GM12878 (cell line): ENCODE data around the gene FNTB. TPM values are rescaled to one million over a fixed set of nuclear protein-coding genes. Genes with fewer than 3 reads are reported as not detected.
A peak's percentile ranks its signal among the peaks of the same experiment; 100 is the strongest.

ENCODE experiments used
- ATAC-seq: fragments of 200-7000 bp; cut with Tn5 transposase; 3 replicates; pipeline ENCODE4 v1.9.1; 2020; ENCODE audit warnings: mild to moderate bottlenecking, moderate library complexity
- BruUV-seq: library from RNA; stranded (reverse); fragments of 400-500 nt; replicated peaks from 2 replicates; lab custom pipeline; 2021; lab: Mats Ljungman, UMichigan
- CTCF ChIA-PET: fragments of 300-600 bp; sonication (Branson Sonifier 250); formaldehyde crosslinking; extraction: SDS; loops from one replicate; lab custom pipeline; 2021; ENCODE audit warnings: inconsistent platforms; lab: Yijun Ruan, JAX
- POLR2A ChIA-PET: fragments of 350-600 bp; formaldehyde crosslinking; extraction: SDS; loops from one replicate; lab custom pipeline; 2021; ENCODE audit warnings: inconsistent platforms; lab: Charles Lee
- RAD21 ChIA-PET: fragments of 300-600 bp; sonication (Branson Sonifier 250); formaldehyde crosslinking; loops from one replicate; lab custom pipeline; 2023; ENCODE audit warnings: antibody characterized with exemption; ENCODE audit not compliant: unreplicated experiment; lab: Charles Lee
- SMC1A ChIA-PET: fragments of 300-600 bp; sonication (Branson Sonifier 250); formaldehyde crosslinking; loops from one replicate; lab custom pipeline; 2023; ENCODE audit not compliant: unreplicated experiment, uncharacterized antibody; lab: Charles Lee
- DNase-seq: peaks from one replicate; pipeline ENCODE4 v3.0.0-alpha.2; 2011; ENCODE audit warnings: low read depth, low spot score
- FAIRE-seq: peaks from 3 replicates; lab custom pipeline; 2011; peaks lifted over from hg19 to GRCh38; lab: Jason Lieb, UNC
- H2AFZ ChIP-seq: 2 replicates; pipeline ENCODE4 v1.6.0; 2011; ENCODE audit warnings: low read depth, low read length, control low read depth; ENCODE audit not compliant: control insufficient read depth
- H3K27ac ChIP-seq: 2 replicates; pipeline ENCODE4 v1.5.1; 2011; ENCODE audit warnings: control low read depth; ENCODE audit not compliant: control insufficient read depth, insufficient read depth
- H3K27me3 ChIP-seq, 2 experiments: replicated peaks in 1 of 2; 2 replicates each; pipeline versions ENCODE4 v1.6.0 to v1.6.1; 2011; ENCODE audit warnings: low read length in 1 of 2; ENCODE audit not compliant: control insufficient read depth in 2 of 2, insufficient read depth in 2 of 2
- H3K36me3 ChIP-seq, 2 experiments: 2 replicates each; pipeline ENCODE4 v1.5.1; 2011; ENCODE audit warnings: low read length in 1 of 2; ENCODE audit not compliant: control insufficient read depth in 2 of 2, insufficient read depth in 2 of 2
- H3K4me1 ChIP-seq: 2 replicates; pipeline ENCODE4 v1.6.1; 2011; ENCODE audit warnings: mild to moderate bottlenecking, low read length, moderate library complexity, mixed read lengths; ENCODE audit not compliant: control insufficient read depth, insufficient read depth
- H3K4me2 ChIP-seq: 2 replicates; pipeline ENCODE4 v1.6.0; 2011; ENCODE audit warnings: control low read depth; ENCODE audit not compliant: control insufficient read depth, insufficient read depth
- H3K4me3 ChIP-seq: fragments of 200-600 bp; sonication (generic); 2 replicates; pipeline ENCODE4 v1.5.1; 2016
- H3K79me2 ChIP-seq: 2 replicates; pipeline ENCODE4 v1.6.0; 2011; ENCODE audit warnings: low read length; ENCODE audit not compliant: control insufficient read depth, insufficient read depth
- H3K9ac ChIP-seq: 2 replicates; pipeline ENCODE4 v1.8.0; 2011; ENCODE audit warnings: low read length, control low read depth, mixed read lengths; ENCODE audit not compliant: control insufficient read depth, insufficient read depth
- H3K9me3 ChIP-seq: replicated peaks from 3 replicates; pipeline ENCODE4 v1.5.1; 2011; ENCODE audit warnings: mild to moderate bottlenecking, low read length; ENCODE audit not compliant: control insufficient read depth, insufficient read depth
- H4K20me1 ChIP-seq: 2 replicates; pipeline ENCODE4 v1.6.0; 2011; ENCODE audit not compliant: control insufficient read depth, insufficient read depth
- CBX3 ChIP-seq: fragments of 200-600 bp; sonication (generic); IDR thresholded peaks from 2 replicates; pipeline ENCODE4 v1.6.1; 2016; ENCODE audit warnings: low read depth, borderline replicate concordance
- CHD1 ChIP-seq: IDR thresholded peaks from 2 replicates; pipeline ENCODE4 v1.6.1; 2012; ENCODE audit warnings: low read depth, low read length, improper control_type of control experiment
- CHD4 ChIP-seq: fragments of 200-600 bp; sonication (generic); IDR thresholded peaks from 2 replicates; pipeline ENCODE4 v1.6.1; 2016; ENCODE audit warnings: mild to moderate bottlenecking
- CREM ChIP-seq: IDR thresholded peaks from 2 replicates; pipeline ENCODE4 v1.6.1; 2014; ENCODE audit warnings: antibody characterized with exemption, low read depth
- MTA2 ChIP-seq: fragments of 450-650 bp; IDR thresholded peaks from 2 replicates; pipeline ENCODE4 v1.6.1; 2016; ENCODE audit warnings: low read depth, mild to moderate bottlenecking, moderate library complexity
- NBN ChIP-seq: fragments of 450-650 bp; IDR thresholded peaks from 2 replicates; pipeline ENCODE4 v1.6.1; 2016
- NFIC ChIP-seq: IDR thresholded peaks from 2 replicates; pipeline ENCODE4 v1.6.1; 2012; ENCODE audit warnings: low read depth, mild to moderate bottlenecking, inconsistent platforms, low read length, moderate library complexity
- NFXL1 ChIP-seq: fragments of 450-650 bp; IDR thresholded peaks from 2 replicates; pipeline ENCODE4 v1.6.1; 2017; ENCODE audit warnings: antibody characterized with exemption, mild to moderate bottlenecking, borderline replicate concordance
- NKRF ChIP-seq: fragments of 450-650 bp; conservative IDR thresholded peaks from 2 replicates; pipeline ENCODE4 v1.6.1; 2017; ENCODE audit warnings: mild to moderate bottlenecking, moderate library complexity
- RAD21 ChIP-seq: IDR thresholded peaks from 2 replicates; pipeline ENCODE4 v1.6.1; 2011; ENCODE audit warnings: mild to moderate bottlenecking, low read depth, low read length, moderate library complexity; ENCODE audit not compliant: insufficient read depth
- RFX5 ChIP-seq: IDR thresholded peaks from 2 replicates; pipeline ENCODE4 v1.6.1; 2011; ENCODE audit warnings: low read depth, low read length, improper control_type of control experiment
- SMAD5 ChIP-seq: IDR thresholded peaks from 2 replicates; pipeline ENCODE4 v1.6.1; 2016; ENCODE audit warnings: antibody characterized with exemption, low read depth
- STAT3 ChIP-seq: IDR thresholded peaks from 2 replicates; pipeline ENCODE4 v1.6.1; 2011; ENCODE audit warnings: low read depth, low read length, improper control_type of control experiment
- TBL1XR1 ChIP-seq: IDR thresholded peaks from 2 replicates; pipeline ENCODE4 v1.6.1; 2012; ENCODE audit warnings: low read depth, low read length, improper control_type of control experiment
- ZBED1 ChIP-seq: IDR thresholded peaks from 2 replicates; pipeline ENCODE4 v1.6.1; 2016; ENCODE audit warnings: borderline replicate concordance
- ZNF207 ChIP-seq: fragments of 450-650 bp; IDR thresholded peaks from 2 replicates; pipeline ENCODE4 v1.6.1; 2014; ENCODE audit warnings: antibody characterized with exemption, mild to moderate bottlenecking, borderline replicate concordance
- WGBS: methylation state at CpG from one replicate; pipeline ENCODE4 v1.1.6; 2016; ENCODE audit warnings: low lambda C conversion rate; ENCODE audit not compliant: insufficient replicate concordance, insufficient coverage; ENCODE audit errors: missing lambda C conversion rate; 5-methylcytosine and 5-hydroxymethylcytosine counted together
- in situ Hi-C: fragments of 300-500 bp; cut with MboI; formaldehyde crosslinking; loops from 9 replicates; pipeline ENCODE4 v1.14.3; 2018; ENCODE audit warnings: mixed read lengths
- intact Hi-C: fragments of 100-400 bp; cut with micrococcal nuclease; formaldehyde crosslinking; loops from one replicate; pipeline ENCODE4 v1.14.2; 2022; ENCODE audit not compliant: unreplicated experiment
- polyA plus RNA-seq, 11 experiments: library from polyadenylated mRNA; depleted of rRNA in 4 of 11; unstranded in 6 of 11; stranded (reverse) in 5 of 11; fragments of >200 nt; fragmentation: Nextera tagmentation in 4 of 11; fragmentation: Illumina TruSeq in 1 of 11; extraction: Ambion mirVana in 4 of 11; extraction: Trizol in 1 of 11; gene quantifications; 1 replicate in 1 of 11; 2 replicates in 10 of 11; pipeline versions ENCODE4 v1.2.1 to v1.2.3, GENCODE V29; 2011 to 2016; ENCODE audit warnings: inconsistent platforms in 2 of 11, missing spikeins in 2 of 11, low read depth in 1 of 11
- total RNA-seq, 4 experiments: library from RNA; depleted of rRNA in 3 of 4; stranded (reverse); fragments of >200 nt in 3 of 4; fragmentation: Illumina TruSeq in 1 of 4; extraction: Trizol in 1 of 4; gene quantifications; 2 replicates each; pipeline versions ENCODE4 v1.2.1 to v1.2.3, GENCODE V29; 2013 to 2021

Gene FNTB
- total and polyA plus RNA-seq, 10 of the 15 experiments (the other 5 are each of a cell fraction or from before 2014, with no cell fraction given): 10.4 to 25.1 (median 16.7) TPM

GRCh38 chr14:64963611-64964010 is 23.1 kb upstream of the FNTB start:
- no peaks in the 10 kb centered on the region for H3K4me1 ChIP-seq
- no peak overlapping the region for H3K27ac ChIP-seq
- POLR2A ChIA-PET: interaction anchor here (0.6 kb wide), 1 partner anchor 11 kb away, joined by 4 read pairs; no protein-coding TSS in a partner anchor
- intact Hi-C loops (no loop called here), in situ Hi-C loops (no loop called here)
- DNase-seq (no peak), FAIRE-seq (no peak), ATAC-seq (0 out of 3 replicates have a peak, but pooled peaks have one; percentile 34)
- CTCF ChIA-PET: interaction anchor here (1.3 kb wide), 1 partner anchor 72 kb away, joined by 4 read pairs; no protein-coding TSS in a partner anchor
- H4K20me1 ChIP-seq: no peaks in the 10 kb centered on the region
- TF ChIP-seq CHD1 (no peak), CREM (no peak)
- 0% methylated on average over 1 of the region's 1 CpG for WGBS
- no peaks in the 10 kb centered on the region for H3K79me2 ChIP-seq
- H3K36me3 ChIP-seq: no peaks in the 10 kb centered on the region
- no peak overlapping the region for H3K9ac ChIP-seq
- no peak overlapping the region for H3K4me2 ChIP-seq
- no peaks in the 10 kb centered on the region for H3K9me3 ChIP-seq
- SMC1A ChIA-PET: interaction anchor here (2.4 kb wide), 1 partner anchor 11 kb away, joined by 9 read pairs; no protein-coding TSS in a partner anchor
- no peak overlapping the region for H3K4me3 ChIP-seq
- no peak overlapping the region for H2AFZ ChIP-seq
- H3K27me3 ChIP-seq: no peaks in the 10 kb centered on the region
- no TSS peak for BruUV-seq
- RAD21 ChIA-PET: interaction anchor here (0.9 kb wide), 1 partner anchor 25 kb away, joined by 3 read pairs; no protein-coding TSS in a partner anchor

GRCh38 chr14:64965356-64966000 is 21.2 kb upstream of the FNTB start:
- intact Hi-C loops: no loop called here
- Histone ChIP-seq H3K27me3 (no peaks in the 10 kb centered on the region), H2AFZ (no peak overlapping the region), H3K4me1 (no peaks in the 10 kb centered on the region), H3K36me3 (no peaks in the 10 kb centered on the region), H3K79me2 (no peaks in the 10 kb centered on the region), H3K27ac (no peak overlapping the region), H3K4me3 (no peak overlapping the region), H3K9ac (no peak overlapping the region), H3K4me2 (no peak overlapping the region), H4K20me1 (no peaks in the 10 kb centered on the region), H3K9me3 (no peaks in the 10 kb centered on the region)
- 39% methylated on average over 15 of the region's 15 CpGs for WGBS
- SMC1A ChIA-PET: interaction anchor here (1.0 to 2.1 kb wide), 4 partner anchors 9 to 271 kb away, joined by 3 to 6 read pairs (median 5); no protein-coding TSS in a partner anchor
- RAD21 ChIA-PET: interaction anchor here (1.4 kb wide), 1 partner anchor 13 kb away, joined by 3 read pairs; no protein-coding TSS in a partner anchor
- ATAC-seq (peak; percentile 32; the same call in 1 of the 3 replicates), DNase-seq (no peak), FAIRE-seq (no peak)
- TF ChIP-seq MTA2 (no peak), CBX3 (no peak), SMAD5 (no peak), NFIC (no peak), RAD21 (no peak), ZBED1 (no peak), TBL1XR1 (no peak), STAT3 (no peak), RFX5 (no peak), NFXL1 (no peak), NBN (no peak), NKRF (no peak), CHD4 (no peak), ZNF207 (no peak)
- CTCF ChIA-PET: interaction anchor here (0.7 to 2.5 kb wide), 5 partner anchors 12 to 55 kb away, joined by 3 to 10 read pairs (median 3); no protein-coding TSS in a partner anchor
- in situ Hi-C loops: no loop called here
- no TSS peak for BruUV-seq
- POLR2A ChIA-PET: interaction anchor here (0.6 kb wide), 1 partner anchor 23 kb away, joined by 7 read pairs; no protein-coding TSS in a partner anchor
